ENCODE data around the gene DNM3.
A peak's percentile ranks its signal among the peaks of the same experiment; 100 is the strongest.

Gene DNM3

GRCh38 chr1:172254521-172255222 is 413.4 kb downstream of the DNM3 start:
- no peak for DNase-seq

DNA sequence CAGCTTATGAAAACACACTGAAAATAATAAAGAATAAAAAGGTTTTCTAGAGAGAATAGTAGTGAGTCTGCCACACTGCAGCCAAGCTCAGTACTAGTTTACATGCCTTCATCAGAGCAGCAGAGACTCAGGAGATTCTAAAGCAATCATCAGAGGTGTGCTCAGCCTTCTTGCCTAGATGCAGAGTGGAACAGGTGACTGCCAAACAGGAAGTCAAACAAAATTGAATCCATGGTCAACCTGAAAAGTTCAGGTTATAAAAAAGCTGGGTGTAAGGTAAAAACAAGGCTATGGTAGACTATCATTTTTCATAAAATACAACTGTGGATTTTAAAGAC is 413.9 kb downstream of the DNM3 start:
- no peak for DNase-seq

- DNase-seq: no peak
Observed at GRCh38 chr1:172265905-172266304, 424.6 kb downstream of the DNM3 start.

DNA sequence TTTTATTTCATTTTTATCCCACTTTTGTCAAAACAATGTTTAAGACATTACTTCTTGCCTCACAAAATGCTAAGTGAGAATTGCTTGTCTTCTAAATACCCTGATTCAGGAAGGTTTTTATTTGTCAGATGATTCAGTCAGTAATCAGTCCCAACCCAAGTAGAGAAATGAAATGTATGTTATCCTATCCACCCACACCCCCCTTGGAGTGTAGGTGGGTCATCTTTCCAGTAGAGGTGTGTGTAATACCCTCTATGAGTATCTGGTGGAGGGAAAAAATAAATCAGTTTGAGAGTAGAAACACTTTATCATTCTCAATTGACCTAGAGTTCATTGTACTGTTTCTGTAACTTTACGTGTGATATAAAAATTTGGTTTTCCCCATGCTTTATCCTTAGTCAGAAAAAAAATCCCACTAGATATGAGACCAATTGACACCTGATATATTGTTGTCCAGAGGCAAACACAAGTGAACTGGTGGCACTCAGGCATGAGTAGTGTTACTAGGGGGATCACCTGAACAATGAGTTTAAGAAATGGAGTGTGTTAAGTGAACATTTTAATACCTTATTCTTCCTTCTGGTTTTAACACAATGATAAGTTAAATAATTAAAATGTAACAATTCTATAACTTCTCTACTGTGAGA is 425.4 kb downstream of the DNM3 start:
- peak; percentile 72 for DNase-seq

DNA sequence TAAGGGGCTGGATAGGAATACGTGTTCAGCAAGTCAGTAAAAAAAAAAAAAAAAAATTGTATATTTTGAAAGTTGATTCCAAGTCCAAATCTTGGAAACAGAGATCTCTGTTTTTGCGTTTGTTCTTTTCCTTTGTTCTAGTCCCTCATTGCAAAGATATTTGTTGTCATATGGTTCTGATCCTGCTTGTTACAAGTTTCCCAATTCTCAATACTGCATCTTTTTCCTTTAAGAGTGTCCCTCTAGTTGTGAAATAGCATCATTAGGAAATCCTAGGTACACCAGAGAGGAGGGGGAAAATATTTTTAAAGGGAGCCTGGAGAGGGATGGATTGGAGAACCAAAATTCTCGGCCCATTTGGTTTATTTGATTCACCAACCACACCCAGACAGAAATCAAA is 426.9 kb downstream of the DNM3 start:
- no peak for DNase-seq

DNA sequence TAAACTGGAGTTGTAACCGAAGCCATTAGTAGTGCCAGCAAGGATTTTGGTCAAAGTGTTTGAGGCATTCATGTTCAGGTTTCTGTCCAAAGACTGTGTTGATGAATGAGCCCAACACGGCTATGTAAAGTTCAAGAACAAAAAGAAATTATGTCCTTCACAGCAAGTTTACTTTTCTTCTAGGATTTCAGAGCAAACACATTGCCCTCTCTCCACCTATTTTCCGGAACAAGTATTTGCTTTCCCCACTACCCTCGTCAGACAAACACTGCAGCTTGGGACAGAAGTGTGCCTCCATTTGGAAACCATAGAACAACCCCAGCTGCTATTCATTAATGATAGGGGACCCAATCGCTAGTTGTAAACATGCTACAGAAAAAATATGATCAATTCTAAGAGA is 427.8 kb downstream of the DNM3 start:
- no peak for DNase-seq

DNA sequence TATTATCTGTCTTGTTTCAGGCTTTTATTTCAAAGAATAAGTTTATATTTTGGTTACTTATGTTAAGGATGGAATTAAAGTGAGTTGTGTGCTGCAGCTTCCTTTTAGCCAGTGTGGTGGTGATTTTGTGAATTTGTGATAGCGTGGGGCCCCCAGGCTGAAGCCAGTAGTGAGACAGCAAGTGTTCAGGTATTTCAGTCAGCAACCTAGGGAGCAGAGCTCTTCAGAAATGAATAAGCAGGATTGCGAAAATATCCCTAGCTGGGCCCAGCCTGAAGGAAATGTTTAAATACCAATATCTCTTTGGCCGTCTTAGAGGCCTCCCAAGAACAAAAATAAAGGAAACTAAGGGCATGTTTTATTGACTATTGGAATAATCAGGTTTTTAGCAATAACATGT is 428.3 kb downstream of the DNM3 start:
- DNase-seq: peak; percentile 14

DNA sequence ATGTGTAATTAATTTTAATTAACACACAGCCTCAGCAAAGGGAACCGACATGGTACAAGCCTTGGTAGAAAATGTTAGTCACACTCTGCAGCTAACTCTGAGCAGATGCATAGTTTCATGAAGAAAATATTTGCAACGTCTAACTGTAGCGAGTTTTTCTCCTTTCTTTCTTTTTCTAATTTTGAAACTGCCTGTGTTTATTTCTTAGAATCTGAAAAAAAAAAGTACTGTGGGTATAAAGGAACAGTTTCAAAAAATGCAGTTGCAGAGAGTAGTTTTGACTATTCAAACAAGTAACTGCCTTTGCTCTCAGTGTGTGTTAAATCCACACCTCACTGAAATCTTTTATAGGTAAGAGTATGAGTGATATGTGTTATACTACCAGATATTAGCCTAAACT is 429.3 kb downstream of the DNM3 start:
- DNase-seq: no peak

- DNase-seq: no peak
Observed at GRCh38 chr1:172272087-172272486, 430.8 kb downstream of the DNM3 start.

DNA sequence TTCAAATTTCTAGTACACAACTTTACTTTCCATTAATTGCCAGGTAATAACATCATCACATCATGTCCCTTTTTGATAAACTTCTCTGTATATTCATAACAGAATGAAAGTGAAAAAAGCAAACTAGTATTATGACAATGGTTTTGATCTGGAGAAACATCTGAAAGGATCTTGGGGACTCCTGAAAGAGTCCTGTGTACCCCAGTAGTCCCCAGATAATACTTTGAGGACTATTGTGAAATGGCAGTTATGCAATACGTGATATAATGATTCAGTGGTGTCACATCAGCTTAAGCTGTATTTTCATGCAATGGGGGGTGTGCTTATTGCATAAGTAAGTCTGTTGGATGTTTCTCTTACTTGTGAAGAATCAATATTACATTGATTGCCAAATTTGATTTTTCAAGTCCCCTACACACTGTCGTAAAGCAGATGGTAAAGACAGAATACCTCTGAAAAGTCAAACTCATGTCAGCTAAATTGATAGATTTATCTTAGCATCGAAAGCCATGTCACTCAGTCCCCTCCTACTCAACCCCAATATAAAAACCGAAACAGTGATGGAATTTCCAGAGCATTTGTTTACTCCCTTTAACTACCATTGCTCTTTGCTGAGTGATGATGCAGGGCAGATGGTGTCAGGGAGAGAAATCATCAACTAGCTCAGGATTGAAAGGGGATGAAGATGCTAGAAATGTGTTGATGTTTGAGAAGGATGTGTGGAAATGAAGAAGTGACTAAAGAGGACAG is 432.5 kb downstream of the DNM3 start:
- no peak for DNase-seq

DNA sequence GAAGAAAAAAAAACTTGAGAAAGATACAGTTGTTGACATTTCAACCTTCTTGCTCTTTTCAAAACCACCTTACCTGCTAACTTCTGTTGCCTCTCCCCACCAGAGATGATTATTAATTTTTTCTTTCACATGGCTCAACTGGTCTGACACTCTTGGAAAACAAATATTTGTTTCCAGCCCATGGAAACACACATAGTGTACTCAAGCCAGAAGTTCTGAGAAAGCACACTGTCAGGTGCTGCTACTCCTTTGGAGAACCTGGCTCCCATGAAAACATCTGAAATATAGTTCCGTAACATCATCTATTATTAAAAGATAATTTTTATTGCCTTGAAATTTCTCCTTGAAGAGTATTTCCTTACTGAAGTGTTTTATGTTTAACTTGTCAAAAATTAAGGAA is 434.2 kb downstream of the DNM3 start:
- no peak for DNase-seq

- DNase-seq: no peak
Observed at GRCh38 chr1:172276120-172276818, 435.0 kb downstream of the DNM3 start.

- DNase-seq: no peak
Observed at GRCh38 chr1:172277275-172277674, 436.0 kb downstream of the DNM3 start.

- DNase-seq: no peak
Observed at GRCh38 chr1:172277989-172278388, 436.7 kb downstream of the DNM3 start.

DNA sequence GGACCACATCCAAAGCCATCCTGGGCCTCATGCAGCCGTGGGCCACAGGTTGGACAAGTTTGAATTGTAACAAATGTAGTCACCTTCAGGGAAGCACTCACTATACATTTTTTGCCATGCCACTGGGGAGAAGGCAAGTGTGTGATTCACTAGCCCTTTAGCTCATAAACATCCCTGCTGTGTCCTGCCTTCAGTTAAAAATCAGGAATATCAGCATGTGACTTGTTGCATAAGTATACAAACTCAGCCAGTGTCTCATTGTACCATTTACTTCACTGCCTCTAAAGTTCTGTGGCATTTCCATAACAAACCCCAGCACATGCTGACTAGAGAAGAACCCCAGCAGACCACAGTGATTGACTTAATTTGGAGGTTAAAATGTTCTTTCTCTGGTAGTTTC is 437.2 kb downstream of the DNM3 start:
- no peak for DNase-seq

GRCh38 chr1:172279939-172280636 is 438.8 kb downstream of the DNM3 start:
- no peak for DNase-seq

- DNase-seq: no peak
Observed at GRCh38 chr1:172283766-172284165, 442.5 kb downstream of the DNM3 start.

DNA sequence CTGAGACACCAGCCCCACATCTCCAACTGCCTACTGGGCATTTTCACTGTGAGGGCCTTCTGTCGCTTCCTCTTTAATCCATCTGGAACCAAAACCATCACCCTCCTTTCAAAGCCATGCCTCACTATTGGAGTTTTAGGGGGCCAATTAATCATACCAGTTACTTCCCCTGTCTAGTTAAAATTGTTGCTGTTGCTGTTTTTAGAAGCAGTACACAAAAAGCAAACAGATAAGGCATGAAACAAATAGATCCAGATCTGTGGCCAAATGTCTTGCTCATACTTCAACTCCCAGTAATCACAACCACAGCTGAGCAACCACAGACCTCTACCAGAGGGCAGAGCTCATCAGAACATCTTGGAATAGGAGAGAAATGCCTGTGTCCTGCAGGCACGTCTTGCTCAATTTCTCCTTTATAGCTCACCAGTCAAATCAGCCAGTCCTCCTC is 445.4 kb downstream of the DNM3 start:
- DNase-seq: no peak

GRCh38 chr1:172287208-172287607 is 445.9 kb downstream of the DNM3 start:
- no peak for DNase-seq

DNA sequence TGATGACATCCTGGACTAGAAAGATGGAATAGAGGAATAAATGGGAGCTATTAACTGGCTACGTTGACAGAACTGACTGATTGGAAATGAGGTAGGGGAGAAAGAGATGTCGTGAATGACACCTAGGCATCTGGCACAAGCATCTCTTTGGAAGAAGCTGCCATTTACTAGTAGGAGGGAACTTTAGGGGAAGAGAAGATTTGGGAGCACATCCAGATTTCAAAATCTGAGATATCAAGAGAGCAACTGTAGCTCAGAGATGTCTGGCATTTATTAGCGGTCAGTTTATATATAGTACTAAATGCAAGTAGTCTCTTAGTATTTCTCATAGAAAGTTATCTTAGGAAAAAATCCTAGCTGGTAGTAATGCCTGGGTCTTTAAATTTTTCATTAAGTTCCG is 447.3 kb downstream of the DNM3 start:
- DNase-seq: no peak

GRCh38 chr1:172289448-172289847 is 448.1 kb downstream of the DNM3 start:
- no peak for DNase-seq

DNA sequence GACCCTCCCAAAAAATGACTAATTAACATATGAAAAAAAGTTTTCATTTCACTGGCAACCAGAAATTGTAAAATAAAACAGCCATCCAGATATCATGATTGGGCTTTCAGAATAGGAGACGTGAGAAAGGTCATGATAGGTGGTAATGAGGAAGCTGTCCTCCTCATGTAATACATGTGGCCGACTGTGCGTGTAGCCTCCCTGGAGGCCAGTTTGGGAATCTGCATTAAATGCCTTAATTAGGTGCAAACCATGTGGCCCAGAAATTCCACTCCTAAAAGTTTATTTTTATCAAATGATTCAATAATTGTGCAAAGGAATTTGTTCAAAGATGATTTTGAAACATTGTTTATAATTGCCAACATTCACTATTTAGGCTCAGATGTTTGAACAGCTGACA is 451.5 kb downstream of the DNM3 start:
- DNase-seq: no peak

DNA sequence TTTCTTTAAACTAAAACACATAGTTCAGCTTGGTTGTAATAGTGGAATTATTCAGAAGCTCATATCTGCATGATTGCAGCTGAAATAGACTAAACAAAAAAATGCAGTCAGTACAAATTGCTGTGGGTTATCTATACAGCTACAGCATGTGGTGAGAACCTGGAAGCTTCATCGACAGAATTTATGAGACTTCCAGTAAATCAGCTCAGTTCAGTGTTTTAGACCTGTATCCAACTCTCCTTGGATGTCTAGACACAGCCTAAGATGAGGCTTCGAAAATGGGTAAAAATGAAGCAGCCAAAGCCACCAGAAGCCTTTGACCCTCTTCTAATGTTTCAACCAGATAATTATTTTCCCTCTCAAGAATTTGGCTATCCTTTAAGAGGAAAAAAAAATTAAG is 452.1 kb downstream of the DNM3 start:
- no peak for DNase-seq

Measured in activated CD4-positive, alpha-beta T cell treated with anti-CD3 and anti-CD28 coated beads for 48 hours (primary cell).